Hepatocyte (in vitro differentiated cells): Measurements from ENCODE around the gene GRIN2C. TPM values are rescaled to one million over a fixed set of nuclear protein-coding genes. Genes with fewer than 3 reads are reported as not detected.

Experiments
- DNase-seq: peaks from one replicate; pipeline ENCODE4 v3.0.0-alpha.2; 2016; ENCODE audit warnings: low spot score
- H2AFZ ChIP-seq: fragments of 200-600 bp; sonication (generic); 2 replicates; pipeline ENCODE4 v1.6.0; 2016; ENCODE audit warnings: antibody characterized with exemption, mild to moderate bottlenecking
- H3K27ac ChIP-seq: fragments of 200-600 bp; sonication (generic); 2 replicates; pipeline ENCODE4 v1.5.1; 2016; ENCODE audit warnings: mild to moderate bottlenecking
- H3K27me3 ChIP-seq: fragments of 200-600 bp; sonication (generic); 2 replicates; pipeline ENCODE4 v1.6.1; 2016
- H3K36me3 ChIP-seq: fragments of 200-600 bp; sonication (generic); replicated peaks from 2 replicates; pipeline ENCODE4 v1.5.1; 2016; ENCODE audit warnings: low read depth; ENCODE audit not compliant: insufficient read depth
- H3K4me1 ChIP-seq: fragments of 200-600 bp; sonication (generic); 2 replicates; pipeline ENCODE4 v1.5.1; 2016; ENCODE audit warnings: mild to moderate bottlenecking, moderate library complexity; ENCODE audit not compliant: insufficient read depth
- H3K4me2 ChIP-seq: fragments of 200-600 bp; sonication (generic); 2 replicates; pipeline ENCODE4 v1.6.0; 2016
- H3K4me3 ChIP-seq: fragments of 200-600 bp; sonication (generic); 2 replicates; pipeline ENCODE4 v1.5.1; 2016; ENCODE audit warnings: mild to moderate bottlenecking
- H3K79me2 ChIP-seq: fragments of 200-600 bp; sonication (generic); 2 replicates; pipeline ENCODE4 v1.6.0; 2017; ENCODE audit warnings: mild to moderate bottlenecking
- H3K9me2 ChIP-seq: fragments of 200-600 bp; sonication (generic); replicated peaks from 2 replicates; pipeline ENCODE4 v1.6.0; 2017; ENCODE audit warnings: mild to moderate bottlenecking; ENCODE audit not compliant: insufficient read depth
- H3K9me3 ChIP-seq: fragments of 200-600 bp; sonication (generic); 2 replicates; pipeline ENCODE4 v1.5.1; 2016; ENCODE audit warnings: low read depth, mild to moderate bottlenecking
- H4K20me1 ChIP-seq: fragments of 200-600 bp; sonication (generic); 2 replicates; pipeline ENCODE4 v1.6.0; 2016; ENCODE audit warnings: mild to moderate bottlenecking; ENCODE audit not compliant: insufficient read depth, poor library complexity, severe bottlenecking
- CTCF ChIP-seq: fragments of 200-600 bp; sonication (generic); IDR thresholded peaks from 2 replicates; pipeline ENCODE4 v1.5.1; 2016; ENCODE audit warnings: antibody characterized with exemption, mild to moderate bottlenecking; ENCODE audit not compliant: poor library complexity
- EZH2 ChIP-seq: fragments of 200-600 bp; sonication (generic); IDR thresholded peaks from 2 replicates; pipeline ENCODE4 v1.6.1; 2016; ENCODE audit warnings: antibody characterized with exemption, mild to moderate bottlenecking, borderline replicate concordance
- EZH2phosphoT487 ChIP-seq: fragments of 200-600 bp; sonication (generic); IDR thresholded peaks from one replicate; pipeline ENCODE4 v1.6.1; 2018; ENCODE audit warnings: antibody characterized with exemption, mild to moderate bottlenecking, low read depth, moderate library complexity; ENCODE audit not compliant: unreplicated experiment, severe bottlenecking
- WGBS: methylation state at CpG from one replicate; pipeline ENCODE4 v1.1.6; 2016; ENCODE audit warnings: low lambda C conversion rate; ENCODE audit errors: missing lambda C conversion rate; 5-methylcytosine and 5-hydroxymethylcytosine counted together
- polyA plus RNA-seq: library from polyadenylated mRNA; unstranded; fragments of >200 nt; fragmentation: Nextera tagmentation; extraction: Ambion mirVana; gene quantifications from 2 replicates; pipeline ENCODE4 v1.2.1, GENCODE V29; 2016
- total RNA-seq: library from RNA; depleted of rRNA; stranded (reverse); fragments of >200 nt; gene quantifications from 2 replicates; pipeline ENCODE4 v1.2.3, GENCODE V29; 2014

GRIN2C gene
- total and polyA plus RNA-seq, 2 experiments from 2014 or later, result 0.27 TPM; not detected in 1

DNA sequence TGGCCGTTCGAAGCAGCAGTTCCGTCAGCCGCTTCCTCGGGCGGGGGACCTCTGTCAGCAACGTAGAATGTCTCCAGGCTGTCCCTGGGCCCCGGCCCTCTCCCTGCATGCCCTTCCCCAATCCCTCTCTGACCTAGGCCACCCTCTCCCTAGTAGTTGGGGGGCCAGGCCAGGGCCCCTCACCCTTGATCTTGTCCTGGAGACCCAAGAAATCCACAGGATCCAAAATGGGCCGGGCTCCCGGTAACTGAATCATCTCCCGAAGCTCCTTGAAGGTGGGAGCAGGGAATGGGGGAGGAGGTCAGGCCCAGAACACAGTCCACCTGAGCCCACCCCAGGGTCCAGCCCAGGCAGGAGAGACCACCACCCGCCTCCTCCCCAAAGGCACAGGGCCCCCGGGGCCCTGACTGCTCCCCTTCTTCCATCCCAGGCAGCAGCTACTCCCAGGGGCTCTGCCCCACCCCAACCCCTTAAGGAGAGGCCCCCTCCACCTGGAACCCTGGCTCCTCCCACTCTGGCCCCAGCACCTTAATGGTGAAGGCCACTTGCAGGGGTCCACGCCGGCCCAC is 4.7 kb upstream of the GRIN2C start:
- Histone ChIP-seq H3K36me3 (no peaks in the 10 kb centered on the region), H2AFZ (no peak overlapping the region), H3K4me3 (no peak overlapping the region), H3K4me2 (no peak overlapping the region), H3K9me2 (no peaks in the 10 kb centered on the region), H3K27ac (no peak overlapping the region), H3K4me1 (peaks cover 17% of the 10 kb centered on the region), H3K9me3 (no peaks in the 10 kb centered on the region), H3K79me2 (no peaks in the 10 kb centered on the region), H3K27me3 (peaks cover 26% of the 10 kb centered on the region), H4K20me1 (no peaks in the 10 kb centered on the region)
- TF ChIP-seq EZH2 (no peak), EZH2phosphoT487 (no peak), CTCF (no peak)
- 96% methylated on average over 14 of the region's 15 CpGs for WGBS
- no peak for DNase-seq

GRCh38 chr17:74863420-74864296 is 4.0 kb upstream of the GRIN2C start:
- H3K27me3 ChIP-seq, result peaks cover 33% of the 10 kb centered on the region
- H3K4me2 ChIP-seq, result no peak overlapping the region
- TF ChIP-seq EZH2phosphoT487, result no peak
- no peak for TF ChIP-seq CTCF
- TF ChIP-seq EZH2, result no peak
- H3K4me3 ChIP-seq, result no peak overlapping the region
- H3K36me3 ChIP-seq, result no peaks in the 10 kb centered on the region
- no peak for DNase-seq
- H3K9me3 ChIP-seq, result no peaks in the 10 kb centered on the region
- H3K9me2 ChIP-seq, result no peaks in the 10 kb centered on the region
- no peak overlapping the region for H2AFZ ChIP-seq
- peaks cover 17% of the 10 kb centered on the region for H3K4me1 ChIP-seq
- H4K20me1 ChIP-seq, result no peaks in the 10 kb centered on the region
- no peak overlapping the region for H3K27ac ChIP-seq
- no peaks in the 10 kb centered on the region for H3K79me2 ChIP-seq
- WGBS, result 93% methylated on average over 25 of the region's 25 CpGs

GRCh38 chr17:74862919-74863318 is 3.2 kb upstream of the GRIN2C start:
- no peaks in the 10 kb centered on the region for H3K9me3 ChIP-seq
- H3K4me2 ChIP-seq, result no peak overlapping the region
- peaks cover 17% of the 10 kb centered on the region for H3K4me1 ChIP-seq
- H2AFZ ChIP-seq, result no peak overlapping the region
- no peak for DNase-seq
- H3K79me2 ChIP-seq, result no peaks in the 10 kb centered on the region
- no peak overlapping the region for H3K4me3 ChIP-seq
- H4K20me1 ChIP-seq, result no peaks in the 10 kb centered on the region
- TF ChIP-seq CTCF (no peak), EZH2phosphoT487 (no peak), EZH2 (no peak)
- peaks cover 37% of the 10 kb centered on the region for H3K27me3 ChIP-seq
- no peaks in the 10 kb centered on the region for H3K36me3 ChIP-seq
- 96% methylated on average over 6 of the region's 6 CpGs for WGBS
- H3K27ac ChIP-seq, result no peak overlapping the region
- H3K9me2 ChIP-seq, result no peaks in the 10 kb centered on the region
